ENCODE results near the gene TRPV2.
A peak's percentile ranks its signal among the peaks of the same experiment; 100 is the strongest.
"Not testable (repeated sequence)": the region's sequence is repeated elsewhere in the genome, so short reads cannot be mapped to it uniquely, and the experiment has no call there.

The TRPV2 gene

DNA sequence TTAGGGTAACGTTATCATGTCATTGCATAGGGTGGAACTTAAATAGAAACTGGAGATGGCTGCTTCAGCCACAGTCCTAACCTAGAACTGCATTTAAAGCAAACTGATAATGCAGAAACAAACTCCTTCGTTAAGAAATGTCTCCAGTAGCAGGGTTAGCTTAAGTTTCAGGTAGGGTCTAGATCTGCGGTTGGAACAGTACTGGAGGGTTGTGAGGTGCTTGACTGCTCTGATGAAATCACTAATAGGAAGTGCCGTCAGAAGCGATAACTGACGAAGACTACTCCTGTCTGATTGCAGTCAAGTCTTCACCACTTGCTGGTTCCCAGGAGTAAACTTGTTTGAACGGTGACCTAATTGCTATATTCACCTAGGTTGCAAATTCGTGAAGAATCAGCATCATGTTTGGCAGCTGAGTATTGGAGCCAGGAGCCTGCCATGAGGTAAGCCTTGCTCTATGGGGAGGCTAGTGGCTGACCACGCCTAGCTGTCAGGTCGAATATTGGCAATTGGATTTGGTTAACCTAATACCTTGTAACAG is 24.5 kb downstream of the TRPV2 start:
- no peak overlapping the region for H2AFZ ChIP-seq (ENCODE audit: low read length)
- no peak for DNase-seq (ENCODE audit: low spot score)
- peak overlapping the region; percentile 86 to 93 for H3K4me3 ChIP-seq (ENCODE audit: low read length in 2 of 2)
- H2AK5ac ChIP-seq (ENCODE audit: low read depth, low read length), result no peak overlapping the region
- no peak overlapping the region for H4K91ac ChIP-seq (ENCODE audit: low read depth, low read length, poor library complexity)
- no peak overlapping the region for H2BK15ac ChIP-seq (ENCODE audit: low read length)
- peaks cover 11 to 24% of the 10 kb centered on the region in 2 donors for H3K4me1 ChIP-seq (ENCODE audit: control insufficient read depth in 2 of 2, insufficient read depth in 1 of 2, low read depth in 1 of 2, low read length in 2 of 2)
- H3K27me3 ChIP-seq (ENCODE audit: control insufficient read depth in 3 of 3, insufficient read depth in 3 of 3, low read depth in 1 of 3, low read length in 3 of 3), result peaks cover 0 to 4% (median 0%) of the 10 kb centered on the region in 3 experiments
- H2BK5ac ChIP-seq (ENCODE audit: low read length), result no peak overlapping the region
- no peak overlapping the region for H2BK12ac ChIP-seq (ENCODE audit: low read length)
- no peaks in the 10 kb centered on the region for H3K9me3 ChIP-seq (replicated peaks in 1 of 2; ENCODE audit: control insufficient read depth in 2 of 2, insufficient read depth in 1 of 2, low read depth in 1 of 2, low read length in 2 of 2)
- H3K18ac ChIP-seq (ENCODE audit: low read length), result no peak overlapping the region
- H3K23ac ChIP-seq (ENCODE audit: low read depth, low read length, poor library complexity), result no peak overlapping the region
- H2BK120ac ChIP-seq (ENCODE audit: low read depth, low read length), result no peak overlapping the region
- no peak overlapping the region for H3K14ac ChIP-seq (ENCODE audit: low read length)
- WGBS, 2 donors (ENCODE audit: extremely low coverage in 2 of 2, insufficient read length in 2 of 2, insufficient replicate concordance in 1 of 2), result no CpG with 5 or more reads among the region's 10 CpGs
- peaks cover 40 to 52% of the 10 kb centered on the region in 2 donors for H3K36me3 ChIP-seq (replicated peaks in 1 of 2; ENCODE audit: control insufficient read depth in 2 of 2, insufficient read depth in 2 of 2, low read length in 2 of 2)
- no peak overlapping the region for H3K4ac ChIP-seq (ENCODE audit: low read length)
- peak overlapping the region; percentile 74 for H3K9ac ChIP-seq (ENCODE audit: low read depth, low read length, poor library complexity)
- peak overlapping the region; percentile 82 for H3K4me2 ChIP-seq (ENCODE audit: insufficient read depth, low read length, poor library complexity, severe bottlenecking)
- no peak overlapping the region for H4K8ac ChIP-seq (ENCODE audit: low read depth, low read length)
- H3K79me1 ChIP-seq (ENCODE audit: low read depth, low read length), result peaks cover 13% of the 10 kb centered on the region
- H3K27ac ChIP-seq (replicated peaks; ENCODE audit: low read length), result no peak overlapping the region

DNA sequence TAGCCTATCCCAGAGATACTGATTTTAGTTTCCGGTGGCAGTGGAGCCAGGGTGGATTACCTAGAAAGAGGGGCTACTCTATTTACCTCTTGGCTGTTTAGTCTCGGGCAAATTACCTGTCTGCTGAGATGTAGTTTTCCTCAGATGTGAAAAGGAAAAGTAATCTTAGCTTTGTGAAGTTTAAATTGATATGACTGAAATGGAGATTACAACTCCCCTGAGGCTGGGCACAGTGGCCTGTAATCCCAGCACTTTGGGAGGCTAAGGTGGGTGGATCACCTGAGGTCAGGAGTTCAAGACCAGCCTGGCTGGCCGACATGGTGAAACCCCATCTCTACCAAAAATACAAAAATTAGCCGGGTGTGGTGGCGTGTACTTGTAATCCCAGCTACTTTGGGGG is 25.0 kb downstream of the TRPV2 start:
- H4K91ac ChIP-seq (ENCODE audit: low read depth, low read length, poor library complexity); H2BK12ac ChIP-seq (ENCODE audit: low read length); H3K23ac ChIP-seq (ENCODE audit: low read depth, low read length, poor library complexity); H3K4ac ChIP-seq (ENCODE audit: low read length); DNase-seq (ENCODE audit: low spot score); H3K27ac ChIP-seq (replicated peaks; ENCODE audit: low read length); H3K14ac ChIP-seq (ENCODE audit: low read length); H4K8ac ChIP-seq (ENCODE audit: low read depth, low read length); H3K9me3 ChIP-seq (replicated peaks in 1 of 2; ENCODE audit: control insufficient read depth in 2 of 2, insufficient read depth in 1 of 2, low read depth in 1 of 2, low read length in 2 of 2); H2BK15ac ChIP-seq (ENCODE audit: low read length); H2AFZ ChIP-seq (ENCODE audit: low read length); H2BK120ac ChIP-seq (ENCODE audit: low read depth, low read length); H2BK5ac ChIP-seq (ENCODE audit: low read length); H3K18ac ChIP-seq (ENCODE audit: low read length); H2AK5ac ChIP-seq (ENCODE audit: low read depth, low read length); H3K27me3 ChIP-seq (ENCODE audit: control insufficient read depth in 3 of 3, insufficient read depth in 3 of 3, low read depth in 1 of 3, low read length in 3 of 3): not testable (repeated sequence)
- Histone ChIP-seq H3K9ac (ENCODE audit: low read depth, low read length, poor library complexity) (peak overlapping the region; percentile 74), H3K4me1 (ENCODE audit: control insufficient read depth in 2 of 2, insufficient read depth in 1 of 2, low read depth in 1 of 2, low read length in 2 of 2) (peaks cover 11 to 24% of the 10 kb centered on the region in 2 donors), H3K36me3 (replicated peaks in 1 of 2; ENCODE audit: control insufficient read depth in 2 of 2, insufficient read depth in 2 of 2, low read length in 2 of 2) (peaks cover 41 to 53% of the 10 kb centered on the region in 2 donors), H3K79me1 (ENCODE audit: low read depth, low read length) (peaks cover 13% of the 10 kb centered on the region), H3K4me3 (ENCODE audit: low read length in 2 of 2) (peak overlapping the region; percentile 86 to 93), H3K4me2 (ENCODE audit: insufficient read depth, low read length, poor library complexity, severe bottlenecking) (peak overlapping the region; percentile 82)
- no CpG with 5 or more reads among the region's 5 CpGs for WGBS, 2 donors (ENCODE audit: extremely low coverage in 2 of 2, insufficient read length in 2 of 2, insufficient replicate concordance in 1 of 2)

DNA sequence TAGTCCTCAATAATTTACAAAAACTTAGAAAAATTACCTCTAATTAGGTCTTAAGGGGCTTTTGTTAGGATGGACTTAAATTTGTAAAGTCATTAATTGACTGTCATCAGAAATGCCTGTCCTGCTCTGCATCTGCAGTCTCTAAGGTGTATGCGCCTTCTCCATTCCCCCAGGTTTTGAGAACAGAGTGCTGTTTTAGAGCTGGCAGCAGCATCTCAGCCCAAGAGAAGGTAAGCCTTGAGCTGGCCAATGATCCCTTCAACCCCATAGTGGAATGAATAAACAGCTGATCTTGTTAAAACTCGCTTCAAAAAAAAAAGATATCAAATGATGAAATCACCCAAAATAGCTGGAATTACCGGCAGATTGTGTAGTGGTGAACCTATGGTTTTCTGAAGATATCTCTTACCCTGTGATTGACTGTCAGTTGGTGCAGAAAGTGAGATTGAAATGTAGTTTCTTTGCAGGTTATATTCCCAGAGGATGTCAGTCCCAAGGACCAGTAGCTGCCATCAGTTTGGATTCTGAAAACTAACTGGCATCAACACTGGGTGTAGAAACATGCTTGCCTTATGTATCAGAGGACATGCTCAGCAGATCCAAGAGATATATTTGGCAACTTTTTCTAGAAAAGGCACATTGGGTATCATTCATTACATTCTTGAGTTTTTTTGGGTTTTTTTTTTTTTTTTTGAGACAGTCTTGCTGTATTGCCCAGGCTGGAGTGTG is 25.7 kb downstream of the TRPV2 start:
- H2BK15ac ChIP-seq (ENCODE audit: low read length), result no peak overlapping the region

DNA sequence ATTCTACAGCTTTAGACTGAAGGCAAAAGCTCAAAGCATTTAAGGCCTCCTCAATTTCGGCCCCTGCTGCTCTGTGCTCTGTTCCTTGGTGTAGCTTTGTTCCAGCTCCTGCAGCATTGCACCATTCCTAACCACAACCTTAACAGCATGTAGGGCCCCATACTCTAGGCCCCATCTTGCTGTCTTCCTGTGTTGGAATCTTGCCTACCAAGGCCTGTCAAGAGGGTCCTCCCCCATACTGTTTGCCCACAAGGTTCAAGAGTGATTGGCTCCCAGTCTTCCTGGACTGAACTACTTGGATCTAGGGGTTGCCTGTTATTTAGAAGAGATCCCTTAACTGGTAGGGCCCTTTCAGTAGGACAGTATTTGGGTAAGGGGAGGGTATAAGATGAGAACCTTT is 26.8 kb downstream of the TRPV2 start:
- no peak overlapping the region for H3K18ac ChIP-seq (ENCODE audit: low read length)
- no peaks in the 10 kb centered on the region for H3K9me3 ChIP-seq (replicated peaks in 1 of 2; ENCODE audit: control insufficient read depth in 2 of 2, insufficient read depth in 1 of 2, low read depth in 1 of 2, low read length in 2 of 2)
- no CpG with 5 or more reads among the region's 1 CpG for WGBS, 2 donors (ENCODE audit: extremely low coverage in 2 of 2, insufficient read length in 2 of 2, insufficient replicate concordance in 1 of 2)
- H3K4ac ChIP-seq (ENCODE audit: low read length), result no peak overlapping the region
- H2AK5ac ChIP-seq (ENCODE audit: low read depth, low read length), result no peak overlapping the region
- no peak overlapping the region for H3K27ac ChIP-seq (replicated peaks; ENCODE audit: low read length)
- no peak overlapping the region for H3K23ac ChIP-seq (ENCODE audit: low read depth, low read length, poor library complexity)
- H3K79me1 ChIP-seq (ENCODE audit: low read depth, low read length), result peaks cover 17% of the 10 kb centered on the region
- no peak overlapping the region for H3K4me3 ChIP-seq (ENCODE audit: low read length in 2 of 2)
- no peak overlapping the region for H2AFZ ChIP-seq (ENCODE audit: low read length)
- H3K27me3 ChIP-seq (ENCODE audit: control insufficient read depth in 3 of 3, insufficient read depth in 3 of 3, low read depth in 1 of 3, low read length in 3 of 3), result no peaks in the 10 kb centered on the region
- no peak overlapping the region for H4K8ac ChIP-seq (ENCODE audit: low read depth, low read length)
- no peak for DNase-seq (ENCODE audit: low spot score)
- H3K4me1 ChIP-seq (ENCODE audit: control insufficient read depth in 2 of 2, insufficient read depth in 1 of 2, low read depth in 1 of 2, low read length in 2 of 2), result peaks cover 11 to 24% of the 10 kb centered on the region in 2 donors
- H4K91ac ChIP-seq (ENCODE audit: low read depth, low read length, poor library complexity), result no peak overlapping the region
- H2BK120ac ChIP-seq (ENCODE audit: low read depth, low read length), result no peak overlapping the region
- no peak overlapping the region for H2BK15ac ChIP-seq (ENCODE audit: low read length)
- H3K36me3 ChIP-seq (replicated peaks in 1 of 2; ENCODE audit: control insufficient read depth in 2 of 2, insufficient read depth in 2 of 2, low read length in 2 of 2), result peaks cover 50 to 71% of the 10 kb centered on the region in 2 donors
- no peak overlapping the region for H3K14ac ChIP-seq (ENCODE audit: low read length)
- peak overlapping the region; percentile 53 for H3K9ac ChIP-seq (ENCODE audit: low read depth, low read length, poor library complexity)
- H2BK5ac ChIP-seq (ENCODE audit: low read length), result no peak overlapping the region
- H3K4me2 ChIP-seq (ENCODE audit: insufficient read depth, low read length, poor library complexity, severe bottlenecking), result no peak overlapping the region
- no peak overlapping the region for H2BK12ac ChIP-seq (ENCODE audit: low read length)

More for the DNA sequence above, 25.7 kb downstream of the TRPV2 start:
- H3K4me1 ChIP-seq (ENCODE audit: control insufficient read depth in 2 of 2, insufficient read depth in 1 of 2, low read depth in 1 of 2, low read length in 2 of 2), result peaks cover 11 to 24% of the 10 kb centered on the region in 2 donors
- H3K36me3 ChIP-seq (replicated peaks in 1 of 2; ENCODE audit: control insufficient read depth in 2 of 2, insufficient read depth in 2 of 2, low read length in 2 of 2), result peaks cover 44 to 60% of the 10 kb centered on the region in 2 donors
- no peak overlapping the region for H3K9ac ChIP-seq (ENCODE audit: low read depth, low read length, poor library complexity)
- H4K91ac ChIP-seq (ENCODE audit: low read depth, low read length, poor library complexity), result no peak overlapping the region
- H3K27me3 ChIP-seq (ENCODE audit: control insufficient read depth in 3 of 3, insufficient read depth in 3 of 3, low read depth in 1 of 3, low read length in 3 of 3), result no peaks in the 10 kb centered on the region
- peaks cover 13% of the 10 kb centered on the region for H3K79me1 ChIP-seq (ENCODE audit: low read depth, low read length)
- no peak overlapping the region for H2AFZ ChIP-seq (ENCODE audit: low read length)
- no peak overlapping the region for H3K14ac ChIP-seq (ENCODE audit: low read length)
- H3K4me2 ChIP-seq (ENCODE audit: insufficient read depth, low read length, poor library complexity, severe bottlenecking), result no peak overlapping the region
- H3K4ac ChIP-seq (ENCODE audit: low read length), result no peak overlapping the region
- no peak overlapping the region for H2AK5ac ChIP-seq (ENCODE audit: low read depth, low read length)
- no peak overlapping the region for H3K27ac ChIP-seq (replicated peaks; ENCODE audit: low read length)
- no peak overlapping the region for H3K18ac ChIP-seq (ENCODE audit: low read length)
- no peaks in the 10 kb centered on the region for H3K9me3 ChIP-seq (replicated peaks in 1 of 2; ENCODE audit: control insufficient read depth in 2 of 2, insufficient read depth in 1 of 2, low read depth in 1 of 2, low read length in 2 of 2)
- no peak overlapping the region for H2BK5ac ChIP-seq (ENCODE audit: low read length)
- no peak for DNase-seq (ENCODE audit: low spot score)
- WGBS, 2 donors (ENCODE audit: extremely low coverage in 2 of 2, insufficient read length in 2 of 2, insufficient replicate concordance in 1 of 2), result no CpG with 5 or more reads among the region's 3 CpGs
- no peak overlapping the region for H3K23ac ChIP-seq (ENCODE audit: low read depth, low read length, poor library complexity)
- no peak overlapping the region for H2BK120ac ChIP-seq (ENCODE audit: low read depth, low read length)
- no peak overlapping the region for H2BK12ac ChIP-seq (ENCODE audit: low read length)
- no peak overlapping the region for H3K4me3 ChIP-seq (ENCODE audit: low read length in 2 of 2)
- no peak overlapping the region for H4K8ac ChIP-seq (ENCODE audit: low read depth, low read length)
